Measurements from ENCODE around the gene FABP6. TPM values are rescaled to one million over a fixed set of nuclear protein-coding genes. Genes with fewer than 3 reads are reported as not detected.

The FABP6 gene
- total and polyA plus RNA-seq, 4 donors, result 5.0 to 13.1 (median 6.3) TPM

- Histone ChIP-seq H3K27ac (ENCODE audit: low read depth in 1 of 2, low read length in 1 of 2) (no peak overlapping the region), H3K36me3 (ENCODE audit: control insufficient read depth in 4 of 4, insufficient read depth in 4 of 4, low read length in 4 of 4) (no peaks in the 10 kb centered on the region), H3K27me3 (ENCODE audit: control insufficient read depth in 3 of 3, insufficient read depth in 3 of 3, low read length in 2 of 3) (no peaks in the 10 kb centered on the region), H3K9me3 (ENCODE audit: control insufficient read depth in 4 of 4, insufficient read depth in 3 of 4, low read length in 3 of 4) (no peaks in the 10 kb centered on the region), H3K4me1 (ENCODE audit: control insufficient read depth in 5 of 5, insufficient read depth in 5 of 5, low read length in 5 of 5) (peaks cover 0 to 22% (median 4%) of the 10 kb centered on the region in 5 donors), H3K9ac (ENCODE audit: insufficient read depth in 1 of 2, low read length in 2 of 2) (peak overlapping the region; percentile 17 to 71), H3K4me3 (peak overlapping the region; percentile 16)
- TF ChIP-seq CTCF (IDR thresholded peaks at IDR 0.05; ENCODE audit: control extremely low read depth, extremely low read depth), result peak; percentile 72
- WGBS, 2 donors, result 2 to 4% methylated on average over 30 of the region's 30 CpGs
- ATAC-seq (ENCODE audit: insufficient read depth, low FRiP score), result peak; percentile 91
- DNase-seq, result peak; percentile 71 to 83 (median 78)
Observed at GRCh38 chr5:160199410-160199911, 29.8 kb upstream of the FABP6 start.

- 89 to 96% methylated on average over 2 of the region's 2 CpGs for WGBS, 2 donors
- H3K9me3 ChIP-seq (ENCODE audit: control insufficient read depth in 4 of 4, insufficient read depth in 3 of 4, low read length in 3 of 4), result no peaks in the 10 kb centered on the region
- TF ChIP-seq CTCF (IDR thresholded peaks at IDR 0.05; ENCODE audit: control extremely low read depth, extremely low read depth), result no peak
- H3K4me1 ChIP-seq (ENCODE audit: control insufficient read depth in 5 of 5, insufficient read depth in 5 of 5, low read length in 5 of 5), result no peaks in the 10 kb centered on the region
- ATAC-seq (ENCODE audit: insufficient read depth, low FRiP score) (no peak), DNase-seq (no peak)
- no peak overlapping the region for H3K9ac ChIP-seq (ENCODE audit: insufficient read depth in 1 of 2, low read length in 2 of 2)
- H3K27me3 ChIP-seq (ENCODE audit: control insufficient read depth in 3 of 3, insufficient read depth in 3 of 3, low read length in 2 of 3), result no peaks in the 10 kb centered on the region
- no peak overlapping the region for H3K4me3 ChIP-seq
- no peaks in the 10 kb centered on the region for H3K36me3 ChIP-seq (ENCODE audit: control insufficient read depth in 4 of 4, insufficient read depth in 4 of 4, low read length in 4 of 4)
- H3K27ac ChIP-seq (ENCODE audit: low read depth in 1 of 2, low read length in 1 of 2), result no peak overlapping the region
Observed at GRCh38 chr5:160207061-160207460, 22.2 kb upstream of the FABP6 start.

GRCh38 chr5:160209917-160210316 is 19.4 kb upstream of the FABP6 start:
- TF ChIP-seq CTCF (IDR thresholded peaks at IDR 0.05; ENCODE audit: control extremely low read depth, extremely low read depth), result no peak
- H3K9ac ChIP-seq (ENCODE audit: insufficient read depth in 1 of 2, low read length in 2 of 2), result no peak overlapping the region
- H3K27me3 ChIP-seq (ENCODE audit: control insufficient read depth in 3 of 3, insufficient read depth in 3 of 3, low read length in 2 of 3), result no peaks in the 10 kb centered on the region
- no peaks in the 10 kb centered on the region for H3K9me3 ChIP-seq (ENCODE audit: control insufficient read depth in 4 of 4, insufficient read depth in 3 of 4, low read length in 3 of 4)
- no peak for ATAC-seq (ENCODE audit: insufficient read depth, low FRiP score)
- H3K27ac ChIP-seq (ENCODE audit: low read depth in 1 of 2, low read length in 1 of 2), result no peak overlapping the region
- 86 to 93% methylated on average over 2 of the region's 2 CpGs for WGBS, 2 donors
- DNase-seq, result no peak
- H3K4me1 ChIP-seq (ENCODE audit: control insufficient read depth in 5 of 5, insufficient read depth in 5 of 5, low read length in 5 of 5), result no peaks in the 10 kb centered on the region
- no peaks in the 10 kb centered on the region for H3K36me3 ChIP-seq (ENCODE audit: control insufficient read depth in 4 of 4, insufficient read depth in 4 of 4, low read length in 4 of 4)
- H3K4me3 ChIP-seq, result no peak overlapping the region

GRCh38 chr5:160210606-160211005 is 18.7 kb upstream of the FABP6 start:
- H3K27me3 ChIP-seq (ENCODE audit: control insufficient read depth in 3 of 3, insufficient read depth in 3 of 3, low read length in 2 of 3), result no peaks in the 10 kb centered on the region
- 88 to 92% methylated on average over 9 of the region's 9 CpGs for WGBS, 2 donors
- no peaks in the 10 kb centered on the region for H3K4me1 ChIP-seq (ENCODE audit: control insufficient read depth in 5 of 5, insufficient read depth in 5 of 5, low read length in 5 of 5)
- H3K4me3 ChIP-seq, result no peak overlapping the region
- no peaks in the 10 kb centered on the region for H3K36me3 ChIP-seq (ENCODE audit: control insufficient read depth in 4 of 4, insufficient read depth in 4 of 4, low read length in 4 of 4)
- ATAC-seq (ENCODE audit: insufficient read depth, low FRiP score) (no peak), DNase-seq (no peak)
- no peak overlapping the region for H3K27ac ChIP-seq (ENCODE audit: low read depth in 1 of 2, low read length in 1 of 2)
- no peaks in the 10 kb centered on the region for H3K9me3 ChIP-seq (ENCODE audit: control insufficient read depth in 4 of 4, insufficient read depth in 3 of 4, low read length in 3 of 4)
- no peak for TF ChIP-seq CTCF (IDR thresholded peaks at IDR 0.05; ENCODE audit: control extremely low read depth, extremely low read depth)
- H3K9ac ChIP-seq (ENCODE audit: insufficient read depth in 1 of 2, low read length in 2 of 2), result no peak overlapping the region

Data from lung (tissue), 12 donors.